GM08714 (cell line): ENCODE results near the gene SLC35E1.
"Not testable (repeated sequence)": the region's sequence is repeated elsewhere in the genome, so short reads cannot be mapped to it uniquely, and the experiment has no call there.

Experiments used
- H3K4me3 ChIP-seq: fragments of 200-500 bp; sonication (Bioruptor generic); 2 replicates; pipeline ENCODE4 v1.5.1; 2014; ENCODE audit warnings: mild to moderate bottlenecking, low read length, inconsistent platforms
- ZNF274 ChIP-seq: IDR thresholded peaks from 2 replicates; pipeline ENCODE4 v1.6.1; 2012; ENCODE audit warnings: mild to moderate bottlenecking, low read depth, low read length

Gene SLC35E1

GRCh38 chr19:16506961-16507360, 65.3 kb downstream of the SLC35E1 start:
- TF ChIP-seq ZNF274 = no peak
- H3K4me3 ChIP-seq = no peak overlapping the region

- not testable (repeated sequence) for H3K4me3 ChIP-seq
Measured at GRCh38 chr19:16506161-16506560, 66.1 kb downstream of the SLC35E1 start.

GRCh38 chr19:16504271-16504670, 67.9 kb downstream of the SLC35E1 start:
- no peak overlapping the region for H3K4me3 ChIP-seq
- no peak for TF ChIP-seq ZNF274
